Omental fat pad (tissue), 4 donors: ENCODE results near the gene STK38L. TPM values are rescaled to one million over a fixed set of nuclear protein-coding genes. Genes with fewer than 3 reads are reported as not detected.
A peak's percentile ranks its signal among the peaks of the same experiment; 100 is the strongest.

Source experiments
- ATAC-seq: fragments of 150-250 bp; one replicate; pipeline ENCODE4 v1.9.1; 2016; ENCODE audit warnings: mild to moderate bottlenecking, moderate library complexity; ENCODE audit not compliant: low FRiP score
- DNase-seq: peaks from one replicate; pipeline ENCODE4 v3.0.0-alpha.2; 2019; ENCODE audit warnings: low spot score
- CTCF ChIP-seq, 3 donors: fragments of 450-650 bp; IDR thresholded peaks; one replicate each; pipeline ENCODE4 v1.5.1; 2016 to 2017; ENCODE audit warnings: antibody characterized with exemption in 3 of 3, mild to moderate bottlenecking in 3 of 3, moderate library complexity in 2 of 3
- total RNA-seq, 4 donors: library from RNA; depleted of rRNA; stranded (reverse); fragments of >200 nt; gene quantifications; one replicate each; pipeline ENCODE4 v1.1.0, GENCODE V29; 2016

STK38L gene
- total RNA-seq, 4 donors from 2014 or later, result 28.1 to 66.4 (median 46.5) TPM

GRCh38 chr12:27274706-27275105 lies 30.6 kb downstream of the STK38L start:
- TF ChIP-seq CTCF (IDR thresholded peaks at IDR 0.05), result no peak
- ATAC-seq (no peak), DNase-seq (no peak)

DNA sequence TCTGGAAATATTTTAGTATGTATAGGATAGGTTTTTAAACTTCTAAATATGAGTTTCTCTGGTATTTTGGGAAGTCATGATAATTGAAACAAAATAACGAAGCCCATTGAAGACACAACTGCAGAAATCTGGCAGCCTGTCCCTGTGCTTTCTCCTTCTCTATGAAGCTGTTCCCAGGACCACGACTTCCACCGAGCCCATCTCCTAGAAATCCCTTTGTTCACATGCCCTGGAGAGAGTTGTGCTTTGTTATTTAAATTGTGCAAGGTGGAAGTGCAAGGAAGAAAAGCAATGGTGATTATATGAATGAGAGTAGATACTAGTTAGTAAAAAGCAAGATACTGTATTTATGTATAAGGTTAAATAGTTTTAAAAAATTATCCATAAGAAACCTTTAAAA lies 32.2 kb downstream of the STK38L start:
- ATAC-seq, result no peak

DNA sequence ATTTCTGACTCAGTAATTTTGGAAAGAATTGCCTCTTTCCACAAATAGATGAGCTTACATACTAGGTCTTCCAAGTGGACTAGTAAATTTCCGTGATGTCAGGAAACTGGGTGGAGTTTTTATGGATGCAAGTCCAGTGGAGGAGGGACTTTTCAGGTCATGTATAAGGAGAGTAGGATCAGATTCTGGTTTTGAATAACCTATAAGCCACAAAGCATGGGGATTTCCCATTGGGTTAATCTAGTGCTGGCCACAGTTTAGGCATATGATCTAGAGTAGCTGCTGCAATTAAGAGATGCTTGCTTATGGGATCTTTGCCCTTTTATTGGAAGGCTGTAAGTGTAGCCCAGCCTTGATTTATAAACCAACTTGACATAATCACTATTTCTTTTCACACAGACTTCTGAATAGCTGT lies 33.8 kb downstream of the STK38L start:
- ATAC-seq (peak; percentile 95), DNase-seq (no peak)
- no peak for TF ChIP-seq CTCF (IDR thresholded peaks at IDR 0.05)

More for the DNA sequence above, 32.2 kb downstream of the STK38L start:
- TF ChIP-seq CTCF (IDR thresholded peaks at IDR 0.05), result no peak
- no peak for DNase-seq

DNA sequence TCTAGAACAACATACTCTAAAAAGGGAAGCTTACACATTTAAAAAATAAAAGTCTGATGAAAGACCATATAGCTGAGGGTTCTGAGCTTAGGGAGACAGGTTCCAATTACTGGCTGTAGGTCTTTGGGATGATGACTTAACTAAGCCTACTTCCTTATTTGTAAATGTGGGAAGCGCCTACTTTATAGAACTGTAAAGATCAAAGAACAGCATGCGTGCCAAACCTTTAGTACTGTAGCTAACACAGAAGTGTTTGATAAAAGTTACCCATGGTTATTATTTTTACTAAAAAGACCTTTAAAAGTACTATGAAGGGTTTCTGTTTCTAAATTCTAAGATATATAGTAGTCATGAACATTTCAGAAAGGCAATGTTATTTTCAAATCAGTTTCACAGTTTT lies 35.7 kb downstream of the STK38L start:
- DNase-seq (no peak), ATAC-seq (no peak)
- no peak for TF ChIP-seq CTCF (IDR thresholded peaks at IDR 0.05)

DNA sequence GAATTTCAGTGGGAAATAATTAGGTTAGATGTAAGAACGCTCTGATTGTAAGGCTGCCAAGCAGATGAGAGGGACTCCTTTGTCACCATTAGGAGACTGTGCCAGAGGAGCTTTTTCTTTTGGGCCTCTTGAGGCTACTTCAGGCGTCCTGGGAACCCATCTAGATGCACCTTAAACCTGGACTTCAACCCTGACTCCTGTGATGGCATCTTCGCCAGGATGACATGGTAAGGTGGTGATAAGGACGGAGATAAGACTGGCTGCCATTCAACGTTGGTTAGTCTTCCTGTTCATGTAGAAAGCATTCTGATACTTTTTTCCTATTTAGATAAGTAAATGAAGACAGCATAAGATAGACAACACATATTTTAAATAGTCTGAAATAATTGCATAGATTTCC lies 36.3 kb downstream of the STK38L start:
- DNase-seq (no peak), ATAC-seq (no peak)
- no peak for TF ChIP-seq CTCF (IDR thresholded peaks at IDR 0.05)

DNA sequence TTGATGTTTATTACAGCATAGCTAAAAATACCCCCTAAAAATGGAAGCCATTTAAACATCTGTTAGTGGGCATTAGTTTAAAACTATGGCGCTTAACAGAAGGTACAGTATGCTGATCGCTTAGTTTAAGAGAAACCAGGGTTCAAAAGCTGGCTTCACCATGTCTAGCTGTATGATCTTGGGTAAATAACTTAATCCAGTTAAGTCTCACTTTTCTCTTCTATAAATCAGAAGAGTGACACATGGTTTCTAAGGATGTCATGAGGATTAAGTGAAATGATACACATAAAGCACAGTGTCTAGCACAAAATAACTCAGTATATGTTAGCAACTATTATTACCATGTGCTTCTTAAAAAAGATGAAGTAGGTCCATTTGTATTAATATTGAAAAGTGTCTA lies 38.7 kb downstream of the STK38L start:
- ATAC-seq, result no peak
- no peak for TF ChIP-seq CTCF (IDR thresholded peaks at IDR 0.05)
- no peak for DNase-seq

- DNase-seq (no peak), ATAC-seq (no peak)
- no peak for TF ChIP-seq CTCF (IDR thresholded peaks at IDR 0.05)
Observed at GRCh38 chr12:27284021-27284420, 39.9 kb downstream of the STK38L start.
